GM21528 (cell line): ENCODE data around the gene NTM.

Experiments
- ATAC-seq: cut with Tn5 transposase; IDR thresholded peaks from one replicate; pipeline ENCODE4 v1.9.1; 2021; ENCODE audit warnings: mild to moderate bottlenecking, moderate library complexity; ENCODE audit not compliant: unreplicated experiment, low FRiP score

NTM gene

DNA sequence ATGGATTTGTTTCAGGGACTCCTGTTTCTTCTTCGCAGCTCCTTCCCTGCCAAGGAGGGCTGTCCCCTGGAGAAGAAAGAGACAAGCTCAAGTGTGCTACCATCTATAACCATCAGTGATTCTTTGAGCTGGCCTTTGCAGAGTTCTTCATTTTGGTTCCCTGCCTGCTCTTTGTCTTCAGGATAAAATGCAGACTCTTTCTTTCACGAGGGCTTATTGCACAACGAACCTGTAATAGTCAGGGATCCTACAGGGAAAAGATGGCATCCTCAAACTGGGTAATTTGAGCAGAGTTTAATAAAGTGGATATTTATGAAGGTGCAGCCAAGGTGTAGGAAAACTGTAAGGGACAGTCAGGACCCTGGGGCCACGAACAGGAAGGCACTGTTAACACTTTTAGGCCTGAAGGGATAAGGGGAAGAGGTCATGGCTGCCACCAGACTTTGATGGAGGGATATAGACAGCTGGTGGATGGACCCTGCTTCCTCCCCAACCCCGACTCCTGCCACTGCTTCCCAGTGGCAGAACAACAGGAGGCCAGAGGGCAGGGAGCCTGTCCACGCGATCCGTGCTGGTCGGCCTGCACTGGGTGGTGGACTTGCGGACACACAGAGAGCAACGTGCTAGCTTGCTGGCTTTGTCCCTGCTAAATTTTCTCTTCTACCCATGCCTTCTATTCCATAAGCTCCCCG, 767.0 kb downstream of the NTM start:
- no peak for ATAC-seq

DNA sequence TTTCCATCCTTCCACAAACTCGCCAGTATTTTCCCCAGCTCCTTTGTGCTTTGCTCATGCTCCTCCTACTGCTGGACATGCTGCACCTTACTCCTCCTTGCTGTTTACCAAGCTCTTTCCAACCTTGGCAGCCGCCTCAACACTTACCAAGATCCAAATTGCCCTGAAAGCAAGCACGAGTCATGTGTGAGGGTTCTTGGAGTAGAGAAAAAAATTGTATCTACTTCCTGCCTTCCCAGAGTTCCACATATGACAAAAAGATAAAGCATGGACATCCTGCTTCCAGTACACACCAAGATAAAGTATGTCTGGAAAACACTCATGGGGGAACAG, 767.5 kb downstream of the NTM start:
- ATAC-seq, result no peak

DNA sequence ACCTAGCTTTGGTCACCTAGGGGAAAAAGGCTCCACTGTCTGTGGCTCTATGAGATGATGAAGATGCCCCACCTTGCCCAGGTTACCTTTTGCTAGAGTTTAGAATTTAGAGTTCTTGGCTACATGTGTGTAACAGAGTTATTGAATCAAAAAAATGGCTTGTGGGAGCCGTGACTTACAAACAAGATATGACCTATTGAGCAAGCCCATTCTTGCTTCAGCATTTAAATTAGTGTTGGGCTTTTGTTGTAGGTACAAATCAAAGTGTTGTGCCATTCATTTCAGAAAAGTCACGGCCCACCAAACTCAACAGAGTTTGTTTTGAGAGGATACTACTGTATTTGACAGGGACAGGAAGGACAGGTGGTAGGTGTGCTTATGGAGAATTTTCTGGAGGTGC, 768.8 kb downstream of the NTM start:
- ATAC-seq, result no peak

DNA sequence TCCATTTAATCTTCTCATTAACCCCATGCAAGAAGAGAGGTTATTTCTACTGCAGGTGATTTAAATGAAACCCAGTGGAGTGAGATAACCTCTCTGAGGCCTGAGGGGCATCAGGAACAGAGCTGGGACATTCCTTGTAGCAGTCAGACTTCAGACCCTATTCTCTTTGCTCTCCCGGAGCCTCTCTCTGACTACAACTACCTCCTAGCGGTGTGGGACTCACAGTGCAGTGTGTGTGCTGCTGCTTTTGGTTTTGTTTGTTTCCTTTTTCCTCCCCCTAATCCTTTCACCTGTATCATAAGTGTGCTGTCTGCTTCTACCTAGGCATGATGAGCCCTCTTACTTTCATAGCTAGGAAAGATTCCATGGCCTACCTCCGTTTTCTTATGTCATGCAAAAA, 769.6 kb downstream of the NTM start:
- ATAC-seq, result no peak

DNA sequence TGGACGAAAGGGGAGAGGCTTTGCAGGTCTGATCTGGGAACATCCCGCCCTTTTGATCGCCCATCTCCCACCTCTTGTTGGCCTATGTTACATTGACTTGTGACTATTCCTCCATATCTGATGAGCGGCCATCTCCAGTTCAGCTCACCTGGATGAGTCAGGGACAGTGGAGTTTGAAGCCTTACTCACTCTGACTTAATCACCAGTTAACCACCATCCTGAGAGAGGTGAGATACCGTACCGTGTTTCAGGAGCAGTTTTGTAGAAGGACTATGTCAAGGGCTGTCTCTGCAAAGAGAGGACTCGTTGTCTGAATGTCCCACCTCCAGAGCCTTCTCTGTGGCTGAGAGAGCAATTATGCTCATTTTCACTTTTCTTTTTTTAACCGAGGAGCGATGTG, 771.7 kb downstream of the NTM start:
- ATAC-seq, result no peak

DNA sequence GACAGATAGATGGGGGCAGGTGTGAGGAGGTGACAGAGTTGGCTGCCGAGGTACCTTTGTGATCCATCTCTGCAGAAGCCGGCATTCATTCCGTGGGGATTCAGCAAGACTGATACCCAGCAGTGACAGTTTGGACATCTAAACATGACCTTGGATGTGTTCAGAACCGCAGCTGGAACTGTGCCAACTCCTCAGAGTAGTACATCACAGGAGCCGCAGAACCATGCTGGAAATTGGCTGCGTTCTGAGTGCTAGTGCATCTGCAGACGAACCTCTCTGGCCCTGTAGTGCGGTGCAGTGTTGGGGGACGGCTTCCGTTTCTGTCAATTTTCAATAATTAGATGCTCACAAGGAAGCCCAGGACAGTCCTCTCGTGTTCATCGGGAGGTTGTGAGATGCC, 772.1 kb downstream of the NTM start:
- no peak for ATAC-seq

DNA sequence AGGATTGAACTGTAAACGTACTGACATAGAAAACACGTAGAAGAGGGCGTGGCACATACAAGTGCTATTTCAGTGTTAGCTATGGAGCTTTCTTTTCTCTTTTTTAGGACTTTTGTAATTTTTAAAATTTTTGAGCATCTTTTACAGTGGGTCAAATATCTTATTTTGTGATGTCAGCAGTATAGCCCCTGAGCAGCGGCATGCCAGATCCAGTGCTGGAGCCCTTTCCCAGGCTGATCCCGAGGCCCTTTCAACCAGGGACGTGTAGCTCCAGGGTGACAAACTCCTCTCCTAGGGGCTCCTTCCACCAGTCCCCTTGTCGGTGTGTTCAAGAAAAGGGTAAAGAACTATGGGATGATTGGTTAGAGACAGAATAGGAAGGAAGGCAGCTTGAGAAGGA, 777.0 kb downstream of the NTM start:
- no peak for ATAC-seq

DNA sequence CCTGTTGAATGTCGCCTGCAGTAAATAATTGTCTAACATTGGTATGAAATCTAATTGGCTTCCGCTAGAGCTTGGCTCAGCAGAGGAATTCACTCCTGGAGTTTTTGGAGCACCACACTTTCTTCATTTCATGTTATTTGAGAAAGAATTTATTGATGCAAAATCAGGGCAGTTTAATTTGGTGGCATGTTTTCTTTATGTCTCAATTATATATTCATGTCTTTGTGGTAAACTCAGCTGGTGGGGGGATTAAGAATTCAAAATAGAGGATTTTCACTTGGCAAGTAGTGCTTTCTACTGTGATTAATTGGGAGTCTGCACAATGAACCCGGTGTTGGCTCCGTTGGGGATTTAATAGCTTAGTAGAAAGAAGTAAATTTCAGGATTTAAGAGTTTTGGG, 784.4 kb downstream of the NTM start:
- no peak for ATAC-seq

DNA sequence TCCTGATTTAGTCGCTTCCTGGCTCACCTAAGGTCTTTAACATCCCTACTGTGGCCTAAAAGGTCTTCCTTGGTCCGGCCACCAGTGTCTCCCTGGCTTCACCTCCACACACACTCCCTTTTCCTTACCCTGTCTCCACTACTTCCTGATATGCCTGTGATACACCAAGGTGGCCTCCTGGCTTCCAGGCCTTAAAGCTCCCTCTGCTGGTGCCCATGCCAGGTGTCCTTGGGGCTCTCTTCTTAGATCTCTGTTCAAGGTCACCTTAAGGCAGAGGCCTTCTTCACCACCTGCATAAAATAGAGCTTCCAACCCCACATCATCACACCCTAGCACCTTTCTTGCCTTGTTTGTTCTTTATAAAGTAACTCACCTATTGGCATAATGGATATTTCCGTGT, 787.7 kb downstream of the NTM start:
- no peak for ATAC-seq

DNA sequence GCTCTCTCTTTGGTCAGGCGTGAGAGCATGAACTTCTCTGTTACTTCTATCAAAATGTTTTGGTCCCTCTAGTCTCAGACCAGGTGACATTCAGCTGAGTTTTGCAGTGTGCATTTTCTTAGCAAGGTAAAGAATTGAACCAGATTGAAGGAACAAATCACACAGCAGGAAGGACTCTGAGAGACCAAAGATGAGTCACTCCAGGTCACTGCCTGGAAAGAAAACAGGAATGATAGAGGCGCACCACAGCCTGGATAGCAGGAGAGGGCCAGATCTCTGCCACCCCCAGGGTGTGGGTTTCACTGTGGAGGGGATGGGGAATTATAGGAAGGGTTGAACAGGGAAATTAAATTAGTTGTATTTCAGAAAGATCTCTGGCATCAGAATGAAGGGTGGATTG, 788.3 kb downstream of the NTM start:
- ATAC-seq, result no peak

DNA sequence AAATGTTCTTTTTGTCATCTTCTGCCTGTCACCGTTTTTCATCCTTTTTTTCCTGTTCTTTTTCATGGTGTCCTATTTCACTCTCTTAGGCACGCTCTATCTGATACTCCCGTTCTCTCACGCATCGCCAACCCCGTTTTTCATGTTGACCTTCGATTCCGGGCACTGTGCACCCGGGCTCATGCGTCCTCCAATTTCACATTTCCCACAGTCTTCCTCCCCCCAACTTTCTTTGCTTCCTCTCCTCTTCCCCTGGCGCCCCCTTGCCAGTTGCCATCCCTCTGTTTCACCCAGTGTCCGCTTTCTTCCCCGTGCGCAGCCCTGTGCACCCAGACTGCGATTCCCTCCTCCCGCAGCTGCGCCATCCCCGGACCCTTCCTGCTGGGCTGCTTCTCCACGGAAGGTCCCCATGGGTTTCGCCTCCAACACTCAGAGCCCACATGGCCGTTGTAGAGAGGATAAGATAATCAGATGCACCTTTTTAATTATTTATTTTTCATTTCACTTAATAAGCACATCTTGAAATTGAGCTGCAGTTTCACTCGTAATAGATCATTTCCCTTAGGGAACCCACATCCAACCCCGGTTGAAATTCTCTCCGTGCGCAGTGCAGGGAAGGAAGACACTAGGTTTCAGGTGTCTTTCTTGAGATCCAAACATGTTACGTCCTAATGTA, 791.1 kb downstream of the NTM start:
- ATAC-seq, result no peak

DNA sequence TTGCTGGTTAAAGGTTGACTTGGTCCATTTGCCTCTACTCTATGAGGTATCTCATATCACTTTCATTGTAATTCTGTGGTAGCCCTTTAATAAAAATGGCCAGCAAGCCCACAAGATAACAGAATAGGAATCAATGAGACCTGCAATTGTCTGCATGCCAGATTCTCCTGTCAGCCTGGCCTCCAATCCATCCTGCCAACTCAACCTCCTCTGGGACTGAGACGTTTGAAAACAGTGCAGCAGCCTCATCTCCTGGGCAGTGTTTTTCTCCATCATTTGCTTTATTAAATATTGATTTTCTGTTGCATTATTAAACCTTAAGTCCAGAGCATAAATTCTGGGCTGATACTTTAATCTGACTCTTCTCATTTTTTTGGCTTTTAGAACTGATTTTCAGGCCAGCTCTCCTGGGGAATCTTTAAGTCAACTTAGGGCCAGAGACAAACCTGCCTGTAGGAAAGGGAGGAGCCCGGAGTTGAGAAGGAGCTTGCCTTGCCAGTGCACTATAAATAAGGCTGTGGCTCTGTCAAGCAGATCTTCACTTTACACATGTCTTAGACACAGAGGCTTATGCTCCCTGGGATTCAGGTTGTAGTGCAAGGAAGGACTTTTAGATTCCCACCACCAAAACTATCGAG, 798.0 kb downstream of the NTM start:
- no peak for ATAC-seq

DNA sequence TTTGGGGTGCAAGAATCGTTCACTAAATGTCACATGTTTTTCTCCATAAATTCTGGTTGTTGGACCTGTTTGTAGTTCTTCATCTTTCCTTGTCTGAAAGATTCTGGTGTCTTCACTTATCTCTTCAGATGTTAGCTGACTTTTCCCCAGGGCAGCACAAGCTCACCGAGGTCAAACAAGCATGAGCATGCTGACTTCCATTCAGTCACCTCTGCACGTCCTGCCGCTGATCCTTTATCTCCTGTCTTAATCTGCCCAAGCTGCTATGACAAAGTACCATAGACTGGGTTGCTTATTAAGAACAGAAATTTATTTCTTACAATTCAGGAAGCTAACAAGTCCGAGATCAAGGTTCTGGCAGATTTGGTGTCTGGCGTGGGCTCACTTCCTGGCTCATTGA, 800.6 kb downstream of the NTM start:
- no peak for ATAC-seq

DNA sequence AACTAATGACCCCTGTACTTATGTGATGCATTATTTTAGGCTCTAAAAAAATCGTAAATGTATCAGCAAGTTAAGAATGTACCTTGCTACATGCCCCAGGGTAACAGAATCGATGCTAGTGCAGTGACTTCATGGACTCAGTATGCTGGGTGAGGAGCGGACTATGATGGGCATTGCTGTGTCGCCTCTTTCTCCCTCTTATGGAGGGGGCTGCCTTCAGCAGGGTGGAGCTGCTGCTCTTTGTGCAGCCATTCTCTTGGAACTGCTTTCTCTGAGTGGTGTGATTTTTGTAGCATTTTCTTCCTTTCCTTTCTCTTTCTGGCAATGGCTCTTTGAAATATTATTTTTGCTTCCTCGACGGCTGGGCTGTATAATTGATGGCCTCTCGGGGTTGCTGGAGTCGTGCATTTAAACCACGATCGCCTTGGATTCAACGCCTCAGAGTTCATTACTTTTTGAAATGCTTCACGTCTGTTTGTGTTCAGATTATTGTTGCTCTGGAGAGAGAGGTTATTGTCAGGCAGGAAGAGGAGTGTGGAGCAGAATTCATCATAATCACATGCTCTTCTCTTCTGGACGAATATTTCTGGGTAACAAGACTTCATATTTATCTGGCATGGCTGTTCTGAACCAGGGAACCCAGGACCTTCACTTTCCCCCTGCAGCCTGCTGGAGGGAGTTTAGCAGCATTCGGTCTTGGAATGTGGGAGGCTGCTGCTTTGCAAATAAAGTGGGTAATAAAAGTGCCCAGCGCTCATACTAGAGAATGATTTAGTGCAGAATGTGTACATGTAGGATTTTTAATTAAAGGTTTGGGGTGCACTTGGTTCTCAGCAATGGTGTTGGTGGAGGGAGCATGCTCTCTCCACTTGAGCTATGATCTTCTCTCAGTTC, 804.2 kb downstream of the NTM start:
- ATAC-seq, result no peak

DNA sequence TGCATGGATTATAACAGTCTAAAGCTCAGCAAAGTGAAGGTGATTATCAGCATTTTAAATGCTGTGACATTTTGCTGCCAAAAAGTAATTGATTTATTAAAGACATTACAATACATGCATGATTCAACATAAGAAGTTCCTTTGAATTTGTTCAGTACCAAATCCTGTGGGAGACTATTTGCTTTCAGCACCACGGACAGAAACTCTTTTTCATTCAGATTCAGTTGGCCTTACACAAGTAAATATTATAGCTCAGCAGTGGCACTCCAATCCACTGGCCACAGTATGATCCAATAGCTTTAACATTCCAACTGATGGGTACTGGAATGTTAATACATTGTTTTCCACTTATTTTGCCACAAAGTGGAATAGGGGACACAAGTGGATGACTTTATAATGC, 806.7 kb downstream of the NTM start:
- no peak for ATAC-seq

DNA sequence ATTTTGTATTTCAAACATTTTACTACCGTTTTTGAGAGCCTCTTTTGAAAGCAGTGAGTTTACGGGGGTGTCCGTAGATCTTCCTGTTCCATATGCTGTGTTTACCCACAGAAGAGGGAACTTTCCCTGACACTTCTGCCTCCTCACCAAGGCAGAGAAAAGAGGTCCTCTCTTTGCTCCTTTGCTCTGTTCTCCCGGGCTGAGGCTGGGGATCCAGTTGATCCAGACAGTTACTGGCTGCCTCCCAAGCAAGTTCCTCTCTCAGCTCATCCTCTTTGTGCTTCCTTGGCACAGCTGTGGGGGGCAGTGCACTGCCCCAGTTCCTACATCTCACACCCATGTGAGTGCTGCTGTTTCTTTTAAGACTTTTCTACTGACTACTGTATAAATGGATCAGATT, 813.7 kb downstream of the NTM start:
- no peak for ATAC-seq

DNA sequence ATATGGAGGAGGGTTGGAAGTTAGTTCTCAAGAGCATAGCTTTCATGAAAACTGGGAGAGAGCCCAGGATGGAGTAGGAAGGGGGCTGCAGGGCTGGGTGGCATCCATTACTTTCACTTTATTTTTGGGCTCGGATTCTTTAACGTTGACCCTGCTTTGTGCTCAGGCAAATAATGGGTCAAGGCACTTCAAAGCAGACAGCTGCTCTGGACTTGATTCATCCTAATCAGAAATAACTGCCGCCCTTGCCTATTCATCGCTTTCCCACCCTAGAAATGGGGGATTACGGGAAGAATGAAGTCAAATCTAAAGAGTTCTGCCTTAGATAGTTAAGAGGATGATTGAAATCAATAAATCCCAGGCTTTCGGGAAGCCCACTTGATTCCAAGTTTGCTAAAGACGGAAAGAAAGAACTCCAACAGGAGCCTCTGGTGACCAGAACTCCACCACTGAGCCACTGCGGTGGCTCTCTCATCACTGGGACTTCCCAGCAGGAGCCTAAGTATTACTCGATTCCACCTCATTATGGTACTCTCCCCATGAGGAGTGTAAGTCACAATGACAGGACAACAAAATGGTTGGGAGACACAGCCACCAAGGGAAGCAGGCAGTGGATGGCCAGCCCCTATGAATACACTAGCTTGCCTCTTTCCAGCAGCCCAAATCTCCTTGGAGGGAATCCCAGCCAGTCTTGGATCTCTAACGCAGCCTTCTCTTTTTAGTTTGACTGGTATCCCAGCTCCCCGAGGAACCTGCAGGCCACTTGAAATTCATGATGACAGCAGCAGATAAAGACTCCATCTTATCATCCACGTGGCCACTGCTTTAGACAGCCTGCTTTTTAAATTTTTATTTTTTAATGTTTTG, 815.5 kb downstream of the NTM start:
- ATAC-seq, result no peak

DNA sequence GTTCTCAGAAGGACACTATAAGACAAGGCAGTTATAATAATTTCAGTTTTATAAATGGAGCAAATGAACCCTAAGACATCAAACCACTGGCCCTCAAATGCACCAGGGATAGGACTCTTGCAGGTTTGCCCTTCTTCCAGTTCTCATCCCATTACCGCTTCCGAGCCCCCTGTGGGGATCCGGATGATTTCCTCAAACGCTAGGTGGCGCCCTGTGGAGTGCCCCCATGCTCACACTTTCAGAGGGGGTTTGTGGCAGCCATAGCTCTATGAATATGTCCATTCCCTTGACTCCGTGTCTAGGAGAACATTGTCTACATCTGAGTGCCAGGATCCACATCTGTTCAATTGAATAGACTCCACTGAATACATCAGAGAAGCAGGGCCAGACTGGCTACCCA, 816.3 kb downstream of the NTM start:
- ATAC-seq, result no peak

DNA sequence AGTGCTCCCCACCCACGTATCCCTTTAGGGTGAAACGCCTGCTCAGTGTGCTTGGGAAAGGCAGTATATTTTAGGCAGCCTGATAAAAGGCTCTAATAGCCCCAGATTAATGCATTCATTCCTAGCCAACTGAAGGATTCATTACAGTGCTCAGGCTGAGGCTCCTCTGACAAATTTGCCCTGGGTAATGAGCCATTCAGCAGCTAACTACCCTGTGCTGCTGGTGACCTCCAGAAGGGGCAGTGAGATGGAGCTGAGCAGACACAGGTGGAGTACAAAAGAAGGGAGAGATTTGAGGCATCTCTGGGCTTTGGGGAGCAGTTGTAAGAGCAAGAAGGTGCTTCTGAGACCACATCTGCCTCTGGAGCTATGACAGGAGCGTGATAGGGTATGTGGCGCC, 817.0 kb downstream of the NTM start:
- no peak for ATAC-seq

DNA sequence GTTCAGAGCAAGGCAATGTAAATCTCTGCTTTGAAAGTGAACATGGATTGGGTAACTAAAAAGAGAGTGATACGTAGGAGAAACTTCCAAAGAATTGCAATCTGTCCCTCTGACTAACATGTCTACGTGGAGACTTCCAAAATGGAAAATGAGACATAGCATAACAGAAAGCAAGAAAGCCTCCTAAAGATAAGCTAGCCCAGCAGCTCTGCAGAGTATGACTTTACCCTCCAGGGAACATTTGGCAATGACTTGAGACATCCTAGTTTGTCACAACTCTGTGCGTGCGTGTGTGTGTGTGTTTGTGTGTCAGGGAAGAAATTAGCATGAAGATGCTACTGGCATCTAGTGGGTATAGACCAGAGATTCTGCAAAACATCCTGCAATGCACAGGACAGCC, 817.4 kb downstream of the NTM start:
- ATAC-seq, result no peak
